ENCODE measurements around the gene S100A3.
A peak's percentile ranks its signal among the peaks of the same experiment; 100 is the strongest.
"Not testable (repeated sequence)": the region's sequence is repeated elsewhere in the genome, so short reads cannot be mapped to it uniquely, and the experiment has no call there.

S100A3 gene

GRCh38 chr1:153568367-153569099, 19.5 kb upstream of the S100A3 start:
- DNase-seq: peak; percentile 92

GRCh38 chr1:153567621-153568366, 18.7 kb upstream of the S100A3 start:
- DNase-seq: peak; percentile 84

- peak; percentile 93 for DNase-seq
These were observed 17.6 kb upstream of the S100A3 start for GRCh38 chr1:153566414-153567371.

- peak; percentile 76 for DNase-seq
These were observed 16.7 kb upstream of the S100A3 start, which contains the start of gene S100A2 for GRCh38 chr1:153565529-153566374. Gene S100A2 (minus strand): TSS chr1:153565844. CDS start chr1:153563877, 1,967 bp downstream.

GRCh38 chr1:153563991-153564390, 14.9 kb upstream of the S100A3 start:
- DNase-seq: no peak

GRCh38 chr1:153563483-153563901, 14.4 kb upstream of the S100A3 start:
- DNase-seq: no peak

GRCh38 chr1:153562021-153562420, 13.0 kb upstream of the S100A3 start:
- not testable (repeated sequence) for DNase-seq

- no peak for DNase-seq
These were observed 12.5 kb upstream of the S100A3 start for GRCh38 chr1:153561466-153561985.

GRCh38 chr1:153560771-153561465, 11.9 kb upstream of the S100A3 start:
- no peak for DNase-seq

GRCh38 chr1:153560241-153560640, 11.2 kb upstream of the S100A3 start:
- DNase-seq: no peak

- DNase-seq: no peak
These were observed 8.8 kb upstream of the S100A3 start for GRCh38 chr1:153557877-153558276.

- DNase-seq: no peak
These were observed 7.3 kb upstream of the S100A3 start for GRCh38 chr1:153556348-153556747.

GRCh38 chr1:153553830-153554541, 4.9 kb upstream of the S100A3 start:
- DNase-seq: no peak

GRCh38 chr1:153553096-153553495, 4.0 kb upstream of the S100A3 start:
- DNase-seq: no peak

GRCh38 chr1:153552335-153552734, 3.3 kb upstream of the S100A3 start:
- DNase-seq: no peak

- DNase-seq: no peak
These were observed 1.9 kb upstream of the S100A3 start for GRCh38 chr1:153550827-153551500.

GRCh38 chr1:153550398-153550758, 1.3 kb upstream of the S100A3 start:
- no peak for DNase-seq

- no peak for DNase-seq
These were observed 811 bp upstream of the S100A3 start for GRCh38 chr1:153549741-153550397.

Data from activated CD4-positive, alpha-beta T cell treated with anti-CD3 and anti-CD28 coated beads for 48 hours (primary cell).